Omental fat pad (tissue), 4 donors: ENCODE results near the gene CCDC51. TPM values are rescaled to one million over a fixed set of nuclear protein-coding genes. Genes with fewer than 3 reads are reported as not detected.
"Not testable (repeated sequence)": the region's sequence is repeated elsewhere in the genome, so short reads cannot be mapped to it uniquely, and the experiment has no call there.

Experiments
- ATAC-seq: fragments of 150-250 bp; one replicate; pipeline ENCODE4 v1.9.1; 2016; ENCODE audit warnings: mild to moderate bottlenecking, moderate library complexity; ENCODE audit not compliant: low FRiP score
- DNase-seq: peaks from one replicate; pipeline ENCODE4 v3.0.0-alpha.2; 2019; ENCODE audit warnings: low spot score
- total RNA-seq, 4 donors: library from RNA; depleted of rRNA; stranded (reverse); fragments of >200 nt; gene quantifications; one replicate each; pipeline ENCODE4 v1.1.0, GENCODE V29; 2016
- TF ChIP-seq, protein P1 (sequence below), 3 donors: fragments of 450-650 bp; IDR thresholded peaks; one replicate each; pipeline ENCODE4 v1.5.1; 2016 to 2017; ENCODE audit warnings: antibody characterized with exemption in 3 of 3, mild to moderate bottlenecking in 3 of 3, moderate library complexity in 2 of 3

Gene CCDC51
- total RNA-seq, 4 donors from 2014 or later, result 11.6 to 15.1 (median 13.6) TPM

DNA sequence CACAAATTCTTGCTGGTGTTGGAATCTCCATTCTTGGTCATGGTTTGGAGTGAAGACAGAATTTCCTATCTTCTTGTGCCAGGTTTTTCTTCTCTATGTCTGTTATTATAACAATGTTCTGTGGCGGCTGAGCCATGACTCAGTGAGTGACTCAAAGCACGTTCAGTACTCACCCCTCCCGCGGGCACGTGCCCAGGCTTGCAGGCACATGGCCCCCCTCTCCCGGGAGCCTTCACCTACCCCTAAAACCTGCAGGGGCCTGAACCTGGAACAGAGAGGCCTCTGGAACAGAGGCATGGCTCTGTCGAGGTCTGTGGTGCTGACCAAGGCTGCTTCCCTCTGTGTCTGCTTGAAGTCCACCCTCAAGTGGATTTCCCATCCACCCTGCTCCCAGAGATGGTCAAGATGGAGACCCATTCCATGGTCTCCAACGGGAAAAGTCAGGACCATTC lies 37.6 kb downstream of the CCDC51 start:
- TF ChIP-seq, protein P1, sequence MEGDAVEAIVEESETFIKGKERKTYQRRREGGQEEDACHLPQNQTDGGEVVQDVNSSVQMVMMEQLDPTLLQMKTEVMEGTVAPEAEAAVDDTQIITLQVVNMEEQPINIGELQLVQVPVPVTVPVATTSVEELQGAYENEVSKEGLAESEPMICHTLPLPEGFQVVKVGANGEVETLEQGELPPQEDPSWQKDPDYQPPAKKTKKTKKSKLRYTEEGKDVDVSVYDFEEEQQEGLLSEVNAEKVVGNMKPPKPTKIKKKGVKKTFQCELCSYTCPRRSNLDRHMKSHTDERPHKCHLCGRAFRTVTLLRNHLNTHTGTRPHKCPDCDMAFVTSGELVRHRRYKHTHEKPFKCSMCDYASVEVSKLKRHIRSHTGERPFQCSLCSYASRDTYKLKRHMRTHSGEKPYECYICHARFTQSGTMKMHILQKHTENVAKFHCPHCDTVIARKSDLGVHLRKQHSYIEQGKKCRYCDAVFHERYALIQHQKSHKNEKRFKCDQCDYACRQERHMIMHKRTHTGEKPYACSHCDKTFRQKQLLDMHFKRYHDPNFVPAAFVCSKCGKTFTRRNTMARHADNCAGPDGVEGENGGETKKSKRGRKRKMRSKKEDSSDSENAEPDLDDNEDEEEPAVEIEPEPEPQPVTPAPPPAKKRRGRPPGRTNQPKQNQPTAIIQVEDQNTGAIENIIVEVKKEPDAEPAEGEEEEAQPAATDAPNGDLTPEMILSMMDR (IDR thresholded peaks at IDR 0.05), result no peak
- DNase-seq, result peak; percentile 75
- peak; percentile 75 for ATAC-seq

DNA sequence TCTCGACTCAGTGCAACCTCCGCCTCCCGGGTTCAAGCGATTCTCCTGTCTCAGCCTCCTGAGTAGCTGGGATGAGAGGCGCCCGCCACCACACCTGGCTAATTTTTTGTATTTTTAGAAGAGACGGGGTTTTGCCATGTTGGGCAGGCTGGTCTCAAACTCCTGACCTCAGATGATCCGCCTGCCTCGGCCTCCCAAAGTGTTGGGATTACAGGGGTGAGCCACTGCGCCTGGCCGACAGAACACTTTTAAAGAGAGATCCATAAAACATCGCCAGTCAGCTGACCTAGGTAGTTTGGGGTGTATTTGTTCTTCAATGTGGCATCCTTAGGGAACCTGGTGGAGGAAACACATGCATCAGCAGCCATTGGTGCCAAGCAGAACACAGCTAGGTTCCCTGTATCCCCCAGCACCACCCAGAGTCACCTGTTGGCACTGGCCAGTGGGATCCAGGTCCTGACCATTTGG lies 38.5 kb downstream of the CCDC51 start:
- not testable (repeated sequence) for DNase-seq, ATAC-seq

DNA sequence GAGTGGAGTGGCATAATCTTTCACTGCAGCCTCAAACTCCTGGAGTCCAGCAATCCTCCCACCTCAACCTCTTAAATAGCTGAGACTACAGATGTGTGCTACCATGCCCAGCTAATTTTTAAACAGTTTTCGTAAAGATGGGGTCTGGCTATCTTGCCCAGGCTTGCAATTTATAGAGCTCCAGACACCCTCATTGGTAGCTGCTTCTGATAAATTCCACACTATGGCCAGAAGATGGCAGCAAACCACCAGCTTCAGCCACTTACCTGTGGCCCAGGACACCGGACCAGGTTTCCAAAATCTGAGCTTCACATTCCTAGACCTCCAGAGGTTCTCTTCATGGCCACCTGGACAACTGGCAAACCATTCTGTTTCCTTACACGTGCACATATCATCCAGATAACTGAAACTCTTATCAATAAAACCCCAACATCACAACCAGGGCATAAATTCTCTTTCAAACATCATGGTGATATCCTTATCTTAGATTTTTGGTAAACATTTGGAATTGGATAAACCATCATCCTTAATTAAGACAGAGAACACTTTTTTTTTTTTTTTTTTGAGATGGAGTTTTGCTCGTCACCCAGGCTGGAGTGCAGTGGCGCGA lies 39.0 kb downstream of the CCDC51 start:
- TF ChIP-seq, protein P1 (IDR thresholded peaks at IDR 0.05), result peak in 1 of 3 donors; percentile 5
- no peak for DNase-seq
- no peak for ATAC-seq

DNA sequence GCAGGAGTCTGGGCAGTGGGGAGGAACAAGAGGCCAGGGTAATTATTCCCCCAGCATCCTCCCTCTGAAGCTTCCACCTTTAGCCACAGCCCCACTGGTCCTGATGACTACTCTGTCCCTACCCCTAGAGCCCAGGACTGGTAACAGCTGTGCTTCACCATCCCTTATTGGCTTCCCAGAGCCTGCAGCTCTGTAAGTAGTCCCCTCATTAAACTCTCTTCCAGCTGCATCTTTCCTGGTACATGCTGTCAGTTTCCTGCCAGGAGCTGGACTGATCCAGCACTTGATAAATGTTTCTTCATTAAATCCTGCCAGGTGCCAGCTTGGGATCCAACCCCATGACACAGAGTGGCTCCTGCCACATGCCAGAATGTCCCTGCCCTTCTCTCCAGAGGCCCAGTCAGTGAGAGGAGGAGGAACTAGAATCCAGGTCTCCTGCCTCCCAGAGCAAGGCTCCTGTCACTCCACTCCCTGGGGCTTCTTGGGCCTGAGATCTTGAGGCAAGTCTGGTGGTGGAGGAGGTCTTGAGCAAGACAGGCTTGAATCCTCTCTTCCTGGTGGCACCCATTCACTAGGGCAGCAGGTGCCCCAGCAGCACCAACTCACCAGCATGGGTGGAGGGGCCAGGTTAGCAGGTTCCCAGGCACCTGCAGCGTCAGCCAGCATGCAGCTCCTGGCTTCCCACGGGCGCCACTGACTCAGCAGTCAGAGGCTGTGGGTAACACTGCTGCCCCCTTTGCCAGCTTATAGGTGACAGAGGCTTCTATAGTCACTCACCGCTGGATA lies 40.3 kb downstream of the CCDC51 start:
- TF ChIP-seq, protein P1 (IDR thresholded peaks at IDR 0.05), result no peak
- no peak for DNase-seq
- no peak for ATAC-seq

DNA sequence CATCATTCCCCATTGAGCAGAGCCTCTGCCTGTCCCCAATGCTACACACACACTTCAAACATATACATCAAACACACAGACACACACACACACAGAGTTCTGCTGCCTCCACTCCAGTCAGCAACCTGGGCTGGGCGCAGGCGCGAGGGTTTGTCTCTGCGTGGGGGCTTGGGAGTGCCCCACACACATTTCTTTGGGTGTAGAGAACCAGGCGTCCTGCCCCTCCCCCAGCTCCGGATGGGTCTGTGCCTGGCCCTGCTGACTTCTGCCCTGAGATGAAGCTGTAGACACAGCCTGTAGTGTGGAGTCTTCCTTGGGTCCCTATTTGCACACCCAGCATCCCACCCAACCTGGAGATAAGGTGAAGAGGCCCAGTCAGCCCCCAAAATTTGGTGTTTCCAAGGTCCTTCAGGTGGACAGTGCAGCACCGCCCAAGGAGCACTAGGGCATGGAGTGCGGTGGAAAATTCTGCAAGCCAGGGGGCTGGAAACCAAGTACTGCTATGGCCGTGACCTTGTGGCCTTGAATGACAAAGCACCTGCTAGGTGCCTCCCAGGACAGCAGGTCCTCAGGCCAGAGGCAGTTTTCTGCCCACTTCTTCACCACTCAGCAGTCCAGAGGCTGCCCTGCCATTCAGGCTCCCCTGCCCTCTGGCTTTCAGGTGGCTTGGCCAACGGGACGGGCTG lies 41.1 kb downstream of the CCDC51 start:
- TF ChIP-seq, protein P1 (IDR thresholded peaks at IDR 0.05), result no peak
- ATAC-seq (no peak), DNase-seq (no peak)

DNA sequence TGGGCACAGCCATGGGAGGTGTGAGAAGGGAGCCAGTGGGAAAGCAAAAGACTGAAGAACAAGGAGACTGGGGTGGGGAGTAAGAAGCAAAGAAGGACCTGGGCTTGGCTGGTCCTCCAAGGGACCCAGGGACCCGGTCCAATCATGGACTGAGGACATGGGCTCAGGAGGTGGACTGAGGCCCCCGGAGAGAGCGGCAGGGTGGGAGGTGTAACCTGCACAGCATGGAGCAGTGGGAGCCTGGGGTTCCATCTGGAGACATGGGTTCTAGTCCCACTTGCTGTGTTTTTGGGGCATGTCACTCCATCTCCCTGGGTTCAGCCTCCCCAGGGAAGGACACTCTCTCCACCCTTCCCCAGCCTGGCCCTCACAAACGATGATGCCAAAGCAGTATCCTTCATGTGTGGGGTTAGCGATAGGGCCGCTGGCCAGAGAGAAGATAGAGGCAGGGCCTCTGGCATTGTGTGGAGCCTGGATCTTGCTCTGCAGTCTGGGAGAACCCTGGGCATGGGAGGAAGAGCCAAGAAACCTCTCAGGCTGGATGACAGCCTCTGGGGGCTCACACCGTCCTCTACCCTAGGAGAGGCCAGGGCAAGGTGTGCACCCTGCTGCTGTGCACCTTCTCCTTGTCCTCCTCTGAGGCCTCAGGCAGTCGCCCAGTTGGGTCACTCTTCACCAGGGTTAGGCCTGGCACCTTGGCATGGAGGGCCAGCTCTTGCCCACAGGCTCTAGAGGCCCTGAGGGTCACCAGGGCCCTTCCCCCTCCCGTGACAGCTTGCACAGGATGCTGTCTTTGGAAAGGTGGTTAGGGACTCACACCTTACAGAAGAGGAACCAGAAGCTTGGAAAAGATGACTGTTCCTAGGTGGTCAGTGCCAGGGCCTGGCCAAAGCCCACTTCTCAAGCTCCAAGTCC lies 41.9 kb downstream of the CCDC51 start:
- no peak for DNase-seq
- TF ChIP-seq, protein P1 (IDR thresholded peaks at IDR 0.05), result no peak
- no peak for ATAC-seq
